Activated T-helper 1 cell treated with anti-CD3 and anti-CD28 coated beads, Interleukin-12 subunit alpha, Interleukin-12 subunit beta, Interleukin-2, Interleukin-4 antibody, amounts not matched to agents 30 ng/mL and 10 ng/mL and 1 ng/mL, durations not matched to agents 14 hours and 24 hours and 36 hours (primary cell): ENCODE data around the gene BANP. TPM values are rescaled to one million over a fixed set of nuclear protein-coding genes. Genes with fewer than 3 reads are reported as not detected.

Experiments used
- DNase-seq: peaks from one replicate; pipeline ENCODE4 v3.0.0; 2021; ENCODE audit warnings: low spot score
- H3K27ac Mint-ChIP-seq: one replicate; pipeline ENCODE4 v1.8.0; 2021; ENCODE audit warnings: mild to moderate bottlenecking, mixed read lengths
- H3K27me3 Mint-ChIP-seq: one replicate; pipeline ENCODE4 v1.8.0; 2022; ENCODE audit warnings: mild to moderate bottlenecking, moderate library complexity, mixed read lengths; ENCODE audit not compliant: insufficient read depth
- H3K36me3 Mint-ChIP-seq: one replicate; pipeline ENCODE4 v1.8.0; 2021; ENCODE audit warnings: low read depth, mixed read lengths
- H3K4me1 Mint-ChIP-seq: one replicate; pipeline ENCODE4 v1.8.0; 2021; ENCODE audit warnings: low read depth, mixed read lengths
- H3K4me3 Mint-ChIP-seq: one replicate; pipeline ENCODE4 v1.8.0; 2021; ENCODE audit warnings: mild to moderate bottlenecking, moderate library complexity, mixed read lengths
- H3K9me3 Mint-ChIP-seq: one replicate; pipeline ENCODE4 v1.8.0; 2021; ENCODE audit warnings: mixed read lengths
- intact Hi-C: fragments of 100-400 bp; cut with micrococcal nuclease; formaldehyde crosslinking; loops from one replicate; pipeline ENCODE4 v1.15.1; 2024
- total RNA-seq: library from RNA; stranded (reverse); gene quantifications from 2 replicates; pipeline ENCODE4 v1.2.3, GENCODE V29; 2022

BANP gene
- total RNA-seq, 1 donor from 2014 or later = 35.5 TPM

DNA sequence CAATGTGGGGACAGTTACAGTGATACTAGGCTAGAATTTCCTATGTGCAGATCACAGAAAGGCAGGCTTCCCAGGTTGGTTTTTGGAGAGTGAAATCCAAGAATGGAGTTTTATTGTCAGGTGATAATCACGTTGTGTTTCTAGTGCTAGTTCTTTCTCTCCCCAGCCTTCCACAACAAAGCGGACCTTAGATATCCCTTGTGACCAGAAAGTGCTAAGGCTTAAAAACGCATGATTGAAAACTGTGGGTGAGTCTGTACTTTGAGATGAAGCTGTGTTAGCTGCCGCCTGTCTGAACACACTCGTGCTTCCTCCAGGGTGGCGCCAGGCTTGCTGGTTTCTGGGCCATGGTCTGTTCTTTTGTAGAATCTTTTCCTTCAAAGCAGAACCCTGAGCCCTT, 52.1 kb downstream of the BANP start:
- Mint-ChIP-seq H3K4me1 (no peaks in the 10 kb centered on the region), H3K36me3 (peaks cover 14% of the 10 kb centered on the region), H3K4me3 (no peak overlapping the region), H3K27ac (no peak overlapping the region), H3K9me3 (no peaks in the 10 kb centered on the region), H3K27me3 (no peaks in the 10 kb centered on the region)
- DNase-seq = no peak
- intact Hi-C loops = no loop called here

GRCh38 chr16:88003736-88004135, 52.5 kb downstream of the BANP start:
- no peak overlapping the region for H3K4me3 Mint-ChIP-seq
- intact Hi-C loops = loop anchor here (2.0 kb wide), 1 partner anchor 47 kb away; no protein-coding TSS in a partner anchor
- no peaks in the 10 kb centered on the region for H3K4me1 Mint-ChIP-seq
- peaks cover 14% of the 10 kb centered on the region for H3K36me3 Mint-ChIP-seq
- no peaks in the 10 kb centered on the region for H3K27me3 Mint-ChIP-seq
- no peak overlapping the region for H3K27ac Mint-ChIP-seq
- DNase-seq = no peak
- no peaks in the 10 kb centered on the region for H3K9me3 Mint-ChIP-seq

DNA sequence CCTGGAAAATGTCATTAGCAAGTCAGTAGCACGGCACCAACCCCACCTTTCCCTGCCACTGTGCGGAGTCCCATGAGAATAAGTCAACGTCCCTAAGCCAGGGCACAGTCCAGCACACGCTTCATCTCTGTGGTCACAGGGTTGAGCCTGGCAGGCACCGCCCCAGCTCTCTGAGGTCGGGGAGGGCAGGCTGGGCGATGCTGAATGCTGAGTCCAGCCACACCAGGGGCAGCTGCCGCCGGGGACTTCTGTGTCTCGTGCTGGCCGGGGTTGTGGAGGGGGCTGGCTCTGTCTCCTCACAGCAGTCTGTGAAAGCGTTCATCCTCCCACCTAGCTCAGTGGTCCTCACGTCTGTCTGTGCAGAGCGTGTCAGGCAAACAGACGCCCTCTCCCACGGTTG, 53.2 kb downstream of the BANP start:
- H3K36me3 Mint-ChIP-seq = peaks cover 17% of the 10 kb centered on the region
- no peaks in the 10 kb centered on the region for H3K9me3 Mint-ChIP-seq
- H3K27ac Mint-ChIP-seq = peak overlapping the region; percentile 24
- H3K27me3 Mint-ChIP-seq = no peaks in the 10 kb centered on the region
- intact Hi-C loops = loop anchor here (2.0 kb wide), 1 partner anchor 48 kb away; no protein-coding TSS in a partner anchor
- no peaks in the 10 kb centered on the region for H3K4me1 Mint-ChIP-seq
- H3K4me3 Mint-ChIP-seq = no peak overlapping the region
- DNase-seq = no peak

DNA sequence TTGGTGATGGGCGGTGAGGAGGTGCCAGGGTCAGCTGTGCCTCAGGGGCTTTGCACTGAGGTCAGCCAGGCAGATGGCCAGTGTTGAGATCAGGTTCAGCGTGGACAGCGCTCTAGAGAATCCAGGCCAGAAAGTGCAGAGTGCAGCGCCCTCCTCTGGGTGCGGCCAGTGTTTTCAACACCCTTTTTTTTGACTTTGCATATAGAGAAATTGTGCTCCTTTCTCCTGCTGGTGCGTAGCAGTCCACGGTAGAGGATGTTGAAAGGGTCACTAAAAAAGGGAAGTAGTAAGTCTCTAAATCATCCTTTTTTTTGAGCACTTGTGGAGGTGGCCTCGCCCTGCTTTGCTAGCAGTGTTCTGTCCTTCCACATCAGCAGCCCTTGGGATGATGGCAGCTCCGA, 53.9 kb downstream of the BANP start:
- Mint-ChIP-seq H3K9me3 (no peaks in the 10 kb centered on the region), H3K27me3 (no peaks in the 10 kb centered on the region), H3K36me3 (peaks cover 19% of the 10 kb centered on the region), H3K4me1 (no peaks in the 10 kb centered on the region), H3K27ac (no peak overlapping the region), H3K4me3 (no peak overlapping the region)
- intact Hi-C loops = loop anchor here (2.0 kb wide), 1 partner anchor 48 kb away; no protein-coding TSS in a partner anchor
- DNase-seq = no peak

- intact Hi-C loops = loop anchor here (2.0 kb wide), 1 partner anchor 49 kb away; no protein-coding TSS in a partner anchor
- no peaks in the 10 kb centered on the region for H3K4me1 Mint-ChIP-seq
- H3K27me3 Mint-ChIP-seq = no peaks in the 10 kb centered on the region
- no peaks in the 10 kb centered on the region for H3K9me3 Mint-ChIP-seq
- DNase-seq = no peak
- H3K36me3 Mint-ChIP-seq = peaks cover 20% of the 10 kb centered on the region
- no peak overlapping the region for H3K4me3 Mint-ChIP-seq
- no peak overlapping the region for H3K27ac Mint-ChIP-seq
Observed at GRCh38 chr16:88005968-88006367, 54.7 kb downstream of the BANP start.

- Mint-ChIP-seq H3K4me3 (no peak overlapping the region), H3K36me3 (peaks cover 16% of the 10 kb centered on the region), H3K9me3 (no peaks in the 10 kb centered on the region), H3K27me3 (no peaks in the 10 kb centered on the region), H3K4me1 (no peaks in the 10 kb centered on the region), H3K27ac (no peak overlapping the region)
- no peak for DNase-seq
- intact Hi-C loops = no loop called here
Observed at GRCh38 chr16:88007321-88007731, 56.1 kb downstream of the BANP start.

GRCh38 chr16:88008840-88009239, 57.6 kb downstream of the BANP start:
- Mint-ChIP-seq H3K4me1 (no peaks in the 10 kb centered on the region), H3K27me3 (no peaks in the 10 kb centered on the region), H3K27ac (no peak overlapping the region), H3K4me3 (no peak overlapping the region), H3K36me3 (peaks cover 19% of the 10 kb centered on the region), H3K9me3 (no peaks in the 10 kb centered on the region)
- DNase-seq = no peak
- intact Hi-C loops = no loop called here

DNA sequence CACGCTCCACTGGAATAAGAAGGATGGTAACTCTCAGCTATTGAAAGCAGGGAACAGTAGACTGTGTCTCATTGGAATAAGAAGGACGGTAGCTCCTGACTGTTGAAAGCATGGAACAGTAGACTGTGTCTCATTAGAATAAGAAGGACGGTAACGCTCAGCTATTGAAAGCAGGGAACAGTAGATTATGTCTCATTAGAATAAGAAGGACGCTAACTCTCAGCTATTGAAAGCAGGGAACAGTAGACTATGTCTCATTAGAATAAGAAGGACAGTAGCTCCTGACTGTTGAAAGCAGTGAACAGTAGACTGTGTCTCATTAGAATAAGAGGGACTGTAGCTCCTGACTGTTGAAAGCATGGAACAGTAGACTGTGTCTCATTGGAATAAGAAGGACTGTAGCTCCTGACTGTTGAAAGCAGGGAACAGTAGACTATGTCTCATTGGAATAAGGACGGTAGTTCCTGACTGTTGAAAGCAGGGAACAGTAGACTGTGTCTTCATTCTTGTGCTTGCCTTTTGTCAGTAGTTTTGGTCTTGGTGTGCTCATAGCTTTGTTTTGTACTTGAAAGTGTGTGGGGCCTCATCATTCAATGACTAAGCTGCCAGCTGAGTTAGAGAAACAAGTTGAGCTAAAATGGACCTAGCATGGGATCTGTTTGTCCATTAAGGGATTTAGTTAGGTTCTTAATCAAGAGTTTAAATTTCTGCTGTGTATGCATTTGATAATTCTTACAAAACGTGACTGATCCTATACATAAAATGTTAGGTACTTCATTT, 58.5 kb downstream of the BANP start:
- Mint-ChIP-seq H3K4me3 (no peak overlapping the region), H3K27ac (no peak overlapping the region), H3K27me3 (no peaks in the 10 kb centered on the region), H3K36me3 (peaks cover 17% of the 10 kb centered on the region), H3K4me1 (no peaks in the 10 kb centered on the region), H3K9me3 (no peaks in the 10 kb centered on the region)
- intact Hi-C loops = no loop called here
- DNase-seq = no peak

DNA sequence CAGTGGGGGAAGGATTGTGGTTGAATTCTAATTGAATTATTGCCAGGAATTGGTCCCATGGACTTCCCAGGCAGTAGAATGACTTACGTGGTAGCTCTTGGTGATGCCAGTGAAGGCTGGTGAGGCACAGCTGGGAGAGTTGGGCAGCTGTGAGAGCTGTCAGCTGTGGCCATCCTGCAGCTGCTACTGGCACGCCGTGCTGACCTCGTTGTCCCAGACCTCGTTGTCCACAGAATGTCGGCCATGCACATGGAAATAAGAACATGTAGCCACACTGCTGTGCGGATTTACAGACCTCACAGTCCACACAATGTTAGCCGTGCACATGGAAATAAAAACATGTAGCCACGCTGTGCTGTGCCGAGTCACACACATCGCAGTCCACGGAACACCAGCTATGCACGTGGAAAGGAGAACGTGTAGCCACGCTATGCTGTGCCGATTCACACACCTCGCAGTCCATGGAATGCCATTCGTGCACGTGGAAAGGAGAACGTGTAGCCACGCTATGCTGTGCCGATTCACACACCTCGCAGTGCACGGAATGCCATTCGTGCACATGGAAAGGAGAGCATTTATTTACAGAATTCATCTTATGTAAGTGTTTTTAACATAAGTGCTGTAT, 59.2 kb downstream of the BANP start:
- no peak overlapping the region for H3K27ac Mint-ChIP-seq
- peaks cover 17% of the 10 kb centered on the region for H3K36me3 Mint-ChIP-seq
- DNase-seq = no peak
- H3K9me3 Mint-ChIP-seq = no peaks in the 10 kb centered on the region
- H3K27me3 Mint-ChIP-seq = no peaks in the 10 kb centered on the region
- H3K4me3 Mint-ChIP-seq = no peak overlapping the region
- intact Hi-C loops = no loop called here
- no peaks in the 10 kb centered on the region for H3K4me1 Mint-ChIP-seq

DNA sequence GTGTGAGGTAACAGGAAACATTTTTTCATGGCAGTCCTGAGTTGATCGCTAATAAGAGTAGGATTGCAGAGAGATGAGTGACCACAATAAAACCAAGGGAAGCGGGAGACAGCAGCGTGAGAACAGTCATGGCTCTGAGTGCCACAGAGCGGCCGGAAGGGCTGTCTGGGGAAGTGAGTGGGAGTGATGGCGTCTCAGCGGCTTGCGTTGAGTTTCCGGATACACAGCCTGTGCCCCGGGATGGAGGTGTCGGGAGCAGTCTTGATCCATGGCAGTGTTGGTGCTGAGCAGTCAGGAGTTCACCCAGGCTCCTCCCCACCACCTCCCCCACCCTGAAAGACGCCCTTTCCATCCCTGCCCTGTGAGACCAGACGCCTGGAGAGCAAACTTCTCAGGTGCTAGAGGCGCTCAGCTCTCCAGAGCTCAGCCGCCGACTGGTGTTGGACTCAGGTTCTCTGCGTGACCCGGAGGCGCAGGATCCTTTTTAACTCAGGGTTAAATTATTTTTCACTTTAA, 59.8 kb downstream of the BANP start:
- no peak for DNase-seq
- H3K27me3 Mint-ChIP-seq = no peaks in the 10 kb centered on the region
- H3K4me3 Mint-ChIP-seq = no peak overlapping the region
- no peaks in the 10 kb centered on the region for H3K4me1 Mint-ChIP-seq
- H3K9me3 Mint-ChIP-seq = no peaks in the 10 kb centered on the region
- no peak overlapping the region for H3K27ac Mint-ChIP-seq
- intact Hi-C loops = no loop called here
- H3K36me3 Mint-ChIP-seq = peaks cover 17% of the 10 kb centered on the region

- peaks cover 15% of the 10 kb centered on the region for H3K36me3 Mint-ChIP-seq
- H3K4me1 Mint-ChIP-seq = no peaks in the 10 kb centered on the region
- H3K9me3 Mint-ChIP-seq = no peaks in the 10 kb centered on the region
- intact Hi-C loops = no loop called here
- DNase-seq = no peak
- no peak overlapping the region for H3K4me3 Mint-ChIP-seq
- H3K27me3 Mint-ChIP-seq = no peaks in the 10 kb centered on the region
- no peak overlapping the region for H3K27ac Mint-ChIP-seq
Observed at GRCh38 chr16:88012360-88012759, 61.1 kb downstream of the BANP start.

- intact Hi-C loops = no loop called here
- no peak for DNase-seq
- Mint-ChIP-seq H3K4me1 (no peaks in the 10 kb centered on the region), H3K9me3 (no peaks in the 10 kb centered on the region), H3K36me3 (peaks cover 10% of the 10 kb centered on the region), H3K27ac (no peak overlapping the region), H3K4me3 (no peak overlapping the region), H3K27me3 (no peaks in the 10 kb centered on the region)
Observed at GRCh38 chr16:88013091-88013609, 61.9 kb downstream of the BANP start.

- H3K4me1 Mint-ChIP-seq = no peaks in the 10 kb centered on the region
- no peak overlapping the region for H3K4me3 Mint-ChIP-seq
- no peaks in the 10 kb centered on the region for H3K9me3 Mint-ChIP-seq
- H3K27ac Mint-ChIP-seq = no peak overlapping the region
- intact Hi-C loops = no loop called here
- peaks cover 8% of the 10 kb centered on the region for H3K36me3 Mint-ChIP-seq
- no peak for DNase-seq
- H3K27me3 Mint-ChIP-seq = no peaks in the 10 kb centered on the region
Observed at GRCh38 chr16:88013766-88014251, 62.6 kb downstream of the BANP start.
